C4-2B (cell line): ENCODE results near the gene HS6ST1.

ENCODE experiments used
- CTCF ChIP-seq: fragments of 450-650 bp; conservative IDR thresholded peaks from 2 replicates; pipeline ENCODE4 v1.5.1; 2017; ENCODE audit warnings: mild to moderate bottlenecking
- ZFX ChIP-seq: fragments of 450-650 bp; IDR thresholded peaks from 2 replicates; pipeline ENCODE4 v1.6.1; 2017

GRCh38 chr2:128343459-128343858 lies 24.8 kb upstream of the HS6ST1 start:
- TF ChIP-seq CTCF (no peak), ZFX (no peak)
